Heart left ventricle (tissue), 16 donors: Measurements from ENCODE around the gene FBN1. TPM values are rescaled to one million over a fixed set of nuclear protein-coding genes. Genes with fewer than 3 reads are reported as not detected.

Source experiments
- ATAC-seq, 4 donors: fragments of 200-7000 bp; cut with Tn5 transposase; one replicate each; pipeline ENCODE4 v1.9.1; 2020 to 2022; ENCODE audit warnings: moderate library complexity in 4 of 4, mild to moderate bottlenecking in 3 of 4, moderate number of reproducible peaks in 1 of 4
- DNase-seq, 5 donors: peaks; one replicate each; pipeline ENCODE4 v3.0.0-alpha.2; 2020
- H3K27ac ChIP-seq, 12 donors: fragments of 200-600 bp; sonication (generic) in 4 of 12; one replicate each; pipeline versions ENCODE4 v1.5.0 to v1.8.0; 2016 to 2022; ENCODE audit warnings: mild to moderate bottlenecking in 2 of 12
- H3K27me3 ChIP-seq, 9 donors: fragments of 200-600 bp; sonication (generic) in 2 of 9; one replicate each; pipeline versions ENCODE4 v1.5.1 to v1.8.0; 2016 to 2022; ENCODE audit warnings: mild to moderate bottlenecking in 3 of 9
- H3K36me3 ChIP-seq, 9 donors: fragments of 200-600 bp; sonication (generic) in 2 of 9; one replicate each; pipeline versions ENCODE4 v1.5.0 to v1.8.0; 2018 to 2022; ENCODE audit warnings: mild to moderate bottlenecking in 2 of 9
- H3K4me1 ChIP-seq, 12 donors: fragments of 200-600 bp; sonication (generic) in 4 of 12; one replicate each; pipeline versions ENCODE4 v1.5.0 to v1.8.0; 2016 to 2022; ENCODE audit warnings: mild to moderate bottlenecking in 3 of 12
- H3K4me3 ChIP-seq, 12 donors: fragments of 200-600 bp; sonication (generic) in 4 of 12; one replicate each; pipeline versions ENCODE4 v1.5.0 to v1.8.0; 2017 to 2022; ENCODE audit warnings: mild to moderate bottlenecking in 9 of 12, moderate library complexity in 4 of 12
- H3K9me3 ChIP-seq, 12 donors: fragments of 200-600 bp; sonication (generic) in 4 of 12; one replicate each; pipeline versions ENCODE4 v1.5.0 to v1.8.0; 2016 to 2022; ENCODE audit warnings: mild to moderate bottlenecking in 1 of 12
- POLR2A ChIP-seq, 2 donors: fragments of 450-650 bp; IDR thresholded peaks; one replicate each; pipeline ENCODE4 v1.6.1; 2017; ENCODE audit warnings: antibody characterized with exemption in 2 of 2, mild to moderate bottlenecking in 2 of 2, moderate library complexity in 2 of 2
- WGBS, 4 donors: extraction: QIAGEN DNeasy Blood & Tissue Kit in 2 of 4; methylation state at CpG; one replicate each; pipeline versions ENCODE4 v1.1.5 to v1.1.7; 2013 to 2018; 5-methylcytosine and 5-hydroxymethylcytosine counted together
- intact Hi-C, 10 donors: fragments of 100-400 bp; cut with DNase I; formaldehyde crosslinking; loops; one replicate each; pipeline versions ENCODE4 v1.11.1 to v1.14.2; 2022
- polyA plus RNA-seq, 2 donors: library from polyadenylated mRNA; stranded (reverse); fragments of 200-250 nt; gene quantifications; one replicate each; pipeline ENCODE4 v1.2.3, GENCODE V29; 2013
- total RNA-seq, 9 donors: library from RNA; depleted of rRNA in 2 of 9; stranded (reverse); fragments of >200 nt in 2 of 9; fragmentation: NEBNext Ultra II Directional in 3 of 9; extraction: Animal tissue kit (Norgen Biotek cat#: 25700) in 3 of 9; gene quantifications; one replicate each; pipeline versions ENCODE4 v1.1.0 to v1.2.4, GENCODE V29; 2016 to 2023
- TF ChIP-seq, protein P1 (sequence below), 12 donors: fragments of 200-600 bp; sonication (generic) in 4 of 12; IDR thresholded peaks; one replicate each; pipeline versions ENCODE4 v1.5.0 to v1.8.0; 2018 to 2022; ENCODE audit warnings: antibody characterized with exemption in 12 of 12, mild to moderate bottlenecking in 5 of 12
- donor health status: ischemic (EF 13 %, LVEDD 7.1; RV severe dilation, severe dysfunction).
- donor health status: healthy with polysubstance abuse.
- donor health status: DM: no; HTN: yes; CAD: no.
- donor health status: DM: no; HTN: no; CAD: no.
- donor health status: ischemic (EF 25% LVEDD 6.9; RV normal size, moderate dysfunction).
- donor health status: ischemic (EF 25% LVEDD 5.7; RV mildly dilated, moderate dysfunction).
- donor health status: healthy.
- donor health status: DM: yes; HTN: yes; CAD: no.
- donor health status: ischemic (EF 35%, LVEDD 5.7; RV mildly dilated, moderate dysfunction).
- donor health status: nonischemic (EF 11% LVEDD 7.7; RV severe dilation, severe dysfunction).
- donor health status: DM: yes; HTN: yes; CAD: no.
- donor health status: PGD.
- donor health status: ischemic (EF 29% LVEDD 5.4; RV normal size, mild dysfunction).
- donor health status: nonischemic (EF 23%, LVEDD 6.1; RV moderate dilation, normal function).

The FBN1 gene
- total and polyA plus RNA-seq, 11 donors = 5.7 to 115 (median 31.4) TPM

GRCh38 chr15:48406266-48406891 is 239.1 kb downstream of the FBN1 start:
- Histone ChIP-seq H3K9me3 (no peaks in the 10 kb centered on the region), H3K36me3 (peaks cover 0 to 20% (median 14%) of the 10 kb centered on the region in 9 donors), H3K4me3 (no peak overlapping the region), H3K27ac (peak overlapping the region in 3 of 12 donors; percentile 42 to 44 (median 42)), H3K4me1 (peaks cover 0 to 26% (median 0%) of the 10 kb centered on the region in 12 donors), H3K27me3 (no peaks in the 10 kb centered on the region)
- intact Hi-C loops = no loop called here
- ATAC-seq (peak; percentile 40 to 56 (median 53)), DNase-seq (no peak)
- no peak for TF ChIP-seq POLR2A (IDR thresholded peaks at IDR 0.05)
- TF ChIP-seq, protein P1, sequence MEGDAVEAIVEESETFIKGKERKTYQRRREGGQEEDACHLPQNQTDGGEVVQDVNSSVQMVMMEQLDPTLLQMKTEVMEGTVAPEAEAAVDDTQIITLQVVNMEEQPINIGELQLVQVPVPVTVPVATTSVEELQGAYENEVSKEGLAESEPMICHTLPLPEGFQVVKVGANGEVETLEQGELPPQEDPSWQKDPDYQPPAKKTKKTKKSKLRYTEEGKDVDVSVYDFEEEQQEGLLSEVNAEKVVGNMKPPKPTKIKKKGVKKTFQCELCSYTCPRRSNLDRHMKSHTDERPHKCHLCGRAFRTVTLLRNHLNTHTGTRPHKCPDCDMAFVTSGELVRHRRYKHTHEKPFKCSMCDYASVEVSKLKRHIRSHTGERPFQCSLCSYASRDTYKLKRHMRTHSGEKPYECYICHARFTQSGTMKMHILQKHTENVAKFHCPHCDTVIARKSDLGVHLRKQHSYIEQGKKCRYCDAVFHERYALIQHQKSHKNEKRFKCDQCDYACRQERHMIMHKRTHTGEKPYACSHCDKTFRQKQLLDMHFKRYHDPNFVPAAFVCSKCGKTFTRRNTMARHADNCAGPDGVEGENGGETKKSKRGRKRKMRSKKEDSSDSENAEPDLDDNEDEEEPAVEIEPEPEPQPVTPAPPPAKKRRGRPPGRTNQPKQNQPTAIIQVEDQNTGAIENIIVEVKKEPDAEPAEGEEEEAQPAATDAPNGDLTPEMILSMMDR (IDR thresholded peaks at IDR 0.05) = no peak
- 74 to 76% (median 75%) methylated on average over 8 of the region's 8 CpGs for WGBS, 4 donors

GRCh38 chr15:48402427-48403177 is 242.9 kb downstream of the FBN1 start:
- peaks cover 0 to 21% (median 5%) of the 10 kb centered on the region in 12 donors for H3K4me1 ChIP-seq
- DNase-seq = no peak

DNA sequence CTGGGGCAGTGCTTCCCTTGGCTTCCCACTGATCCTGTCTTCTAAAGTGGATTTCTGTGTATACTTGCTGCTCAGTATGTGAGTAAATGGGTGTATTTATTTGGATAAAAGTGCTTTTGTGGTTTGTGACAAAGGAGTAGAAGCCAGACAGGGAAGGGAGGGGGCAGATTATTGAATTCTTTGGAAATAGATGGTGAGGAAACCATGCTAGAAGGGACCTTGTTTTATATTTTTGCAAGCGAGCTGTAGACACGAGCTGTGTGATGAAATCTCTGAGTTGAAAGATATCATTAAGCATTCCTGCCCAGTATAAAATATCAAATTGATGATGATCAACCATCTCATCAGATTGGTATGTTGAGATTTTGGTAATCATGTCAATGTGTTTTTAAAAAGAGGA is 245.4 kb downstream of the FBN1 start:
- ATAC-seq (no peak), DNase-seq (no peak)
- Histone ChIP-seq H3K27me3 (no peaks in the 10 kb centered on the region), H3K4me1 (peaks cover 0 to 26% (median 8%) of the 10 kb centered on the region in 12 donors), H3K4me3 (no peak overlapping the region), H3K9me3 (no peaks in the 10 kb centered on the region), H3K27ac (no peak overlapping the region), H3K36me3 (no peaks in the 10 kb centered on the region)
- intact Hi-C loops = no loop called here
- 78 to 86% (median 81%) methylated on average over 2 of the region's 2 CpGs for WGBS, 4 donors
- TF ChIP-seq, protein P1 (IDR thresholded peaks at IDR 0.05) = no peak
- TF ChIP-seq POLR2A (IDR thresholded peaks at IDR 0.05) = no peak

More at GRCh38 chr15:48402427-48403177, 242.9 kb downstream of the FBN1 start:
- TF ChIP-seq, protein P1 (IDR thresholded peaks at IDR 0.05) = no peak
- TF ChIP-seq POLR2A (IDR thresholded peaks at IDR 0.05) = no peak
- Histone ChIP-seq H3K36me3 (no peaks in the 10 kb centered on the region), H3K27me3 (no peaks in the 10 kb centered on the region), H3K27ac (no peak overlapping the region), H3K4me3 (no peak overlapping the region), H3K9me3 (no peaks in the 10 kb centered on the region)
- no peak for ATAC-seq
- WGBS, 4 donors = 73 to 85% (median 77%) methylated on average over 6 of the region's 6 CpGs
- intact Hi-C loops = no loop called here

- no peak for TF ChIP-seq POLR2A (IDR thresholded peaks at IDR 0.05)
- TF ChIP-seq, protein P1 (IDR thresholded peaks at IDR 0.05) = no peak
- H3K9me3 ChIP-seq = no peaks in the 10 kb centered on the region
- 14 to 22% (median 16%) methylated on average over 5 of the region's 5 CpGs for WGBS, 4 donors
- peak overlapping the region in 2 of 12 donors; percentile 5 to 18 for H3K27ac ChIP-seq
- H3K4me1 ChIP-seq = peaks cover 0 to 47% (median 9%) of the 10 kb centered on the region in 12 donors
- ATAC-seq (peak in 3 of 4 donors; percentile 37 to 60 (median 60)), DNase-seq (peak; percentile 38 to 87 (median 78))
- no peaks in the 10 kb centered on the region for H3K27me3 ChIP-seq
- H3K4me3 ChIP-seq = no peak overlapping the region
- H3K36me3 ChIP-seq = no peaks in the 10 kb centered on the region
- intact Hi-C loops = no loop called here
These were observed 247.7 kb downstream of the FBN1 start for GRCh38 chr15:48397841-48398240.
